IPS-20b (cell line): ENCODE data around the gene MAP2K2.
"Not testable (repeated sequence)": the region's sequence is repeated elsewhere in the genome, so short reads cannot be mapped to it uniquely, and the experiment has no call there.

Experiments used
- H3K27ac ChIP-seq: one replicate; pipeline ENCODE4 v1.5.1; 2013; ENCODE audit warnings: low read length
- H3K27me3 ChIP-seq: 2 replicates; pipeline ENCODE4 v1.6.1; 2013; ENCODE audit warnings: mild to moderate bottlenecking, low read length, inconsistent platforms; ENCODE audit not compliant: insufficient read depth
- H3K36me3 ChIP-seq: 2 replicates; pipeline ENCODE4 v1.6.1; 2013; ENCODE audit warnings: low read depth, mild to moderate bottlenecking, inconsistent platforms, low read length, moderate library complexity; ENCODE audit not compliant: insufficient read depth
- H3K4me1 ChIP-seq: 2 replicates; pipeline ENCODE4 v1.6.1; 2013; ENCODE audit warnings: mild to moderate bottlenecking, control low read depth, inconsistent platforms, low read length, moderate library complexity; ENCODE audit not compliant: insufficient read depth
- H3K4me3 ChIP-seq: 2 replicates; pipeline ENCODE4 v1.5.1; 2013; ENCODE audit warnings: mild to moderate bottlenecking, low read length, inconsistent platforms
- H3K9ac ChIP-seq: 2 replicates; pipeline ENCODE4 v1.6.1; 2013; ENCODE audit warnings: low read depth, mild to moderate bottlenecking, inconsistent platforms, low read length, moderate library complexity
- H3K9me3 ChIP-seq: 2 replicates; pipeline ENCODE4 v1.6.1; 2013; ENCODE audit warnings: mild to moderate bottlenecking, low read depth, low read length, inconsistent platforms; ENCODE audit not compliant: insufficient read depth

MAP2K2 gene

DNA sequence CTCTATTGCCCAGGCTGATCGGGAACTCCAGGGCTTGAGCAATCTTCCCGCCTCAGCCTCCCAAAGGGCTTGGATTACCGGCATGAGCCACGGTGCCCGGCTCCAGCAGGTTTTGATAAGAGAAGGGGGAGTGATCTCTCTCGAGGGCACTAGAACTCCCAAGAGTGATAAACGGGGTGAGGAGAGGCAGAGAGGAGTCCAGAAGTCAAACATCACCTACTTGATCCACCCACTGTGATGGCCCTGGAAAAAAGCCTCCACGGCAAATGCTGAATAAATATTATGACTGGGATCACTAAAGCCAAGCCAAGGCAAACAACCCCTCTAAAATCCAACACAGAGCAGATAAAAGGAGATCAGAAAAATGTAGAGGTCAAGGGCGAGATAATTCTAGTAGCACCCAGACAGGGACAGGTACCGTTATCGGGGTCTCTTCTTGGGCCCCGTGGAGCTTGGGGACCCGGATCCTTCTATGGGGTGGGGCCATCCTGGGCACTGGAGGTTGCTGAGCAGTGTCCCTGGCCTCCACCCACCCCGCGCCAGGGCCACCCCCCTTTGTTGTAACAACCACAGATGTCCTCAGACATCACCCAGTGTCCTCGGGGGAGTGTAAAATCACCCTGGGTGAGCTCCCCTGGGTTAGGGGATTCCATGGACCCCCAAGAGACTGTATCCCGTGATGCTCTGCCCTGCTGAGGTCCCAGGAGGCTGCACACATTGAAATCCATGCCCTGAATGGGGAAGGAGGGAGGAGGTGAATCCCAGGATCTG, 25.8 kb upstream of the MAP2K2 start:
- Histone ChIP-seq H3K4me1 (no peaks in the 10 kb centered on the region), H3K4me3 (no peak overlapping the region), H3K9me3 (no peaks in the 10 kb centered on the region), H3K27ac (no peak overlapping the region), H3K36me3 (no peaks in the 10 kb centered on the region), H3K27me3 (peaks cover 5% of the 10 kb centered on the region), H3K9ac (no peak overlapping the region)

GRCh38 chr19:4144666-4145249, 20.8 kb upstream of the MAP2K2 start:
- peaks cover 5% of the 10 kb centered on the region for H3K27me3 ChIP-seq
- H3K4me3 ChIP-seq = no peak overlapping the region
- H3K4me1 ChIP-seq = no peaks in the 10 kb centered on the region
- no peak overlapping the region for H3K27ac ChIP-seq
- H3K9me3 ChIP-seq = no peaks in the 10 kb centered on the region
- H3K36me3 ChIP-seq = no peaks in the 10 kb centered on the region
- no peak overlapping the region for H3K9ac ChIP-seq

GRCh38 chr19:4142916-4143315, 19.0 kb upstream of the MAP2K2 start:
- not testable (repeated sequence) for H3K36me3 ChIP-seq, H3K4me3 ChIP-seq, H3K27ac ChIP-seq, H3K4me1 ChIP-seq, H3K9me3 ChIP-seq, H3K27me3 ChIP-seq, H3K9ac ChIP-seq

- Histone ChIP-seq H3K9ac (no peak overlapping the region), H3K27me3 (no peaks in the 10 kb centered on the region), H3K4me3 (no peak overlapping the region), H3K9me3 (no peaks in the 10 kb centered on the region), H3K4me1 (no peaks in the 10 kb centered on the region), H3K27ac (no peak overlapping the region), H3K36me3 (no peaks in the 10 kb centered on the region)
Measured at GRCh38 chr19:4140237-4140711, 16.4 kb upstream of the MAP2K2 start.

- Histone ChIP-seq H3K27ac (no peak overlapping the region), H3K4me1 (no peaks in the 10 kb centered on the region), H3K27me3 (no peaks in the 10 kb centered on the region), H3K36me3 (no peaks in the 10 kb centered on the region), H3K9me3 (no peaks in the 10 kb centered on the region), H3K4me3 (no peak overlapping the region), H3K9ac (no peak overlapping the region)
Measured at GRCh38 chr19:4139614-4140236, 15.8 kb upstream of the MAP2K2 start.

- Histone ChIP-seq H3K9ac (no peak overlapping the region), H3K27ac (no peak overlapping the region), H3K4me1 (no peaks in the 10 kb centered on the region), H3K27me3 (peaks cover 4% of the 10 kb centered on the region; the same call in 1 of the 2 replicates), H3K9me3 (no peaks in the 10 kb centered on the region), H3K4me3 (no peak overlapping the region), H3K36me3 (no peaks in the 10 kb centered on the region)
Measured at GRCh38 chr19:4138445-4138844, 14.5 kb upstream of the MAP2K2 start.

DNA sequence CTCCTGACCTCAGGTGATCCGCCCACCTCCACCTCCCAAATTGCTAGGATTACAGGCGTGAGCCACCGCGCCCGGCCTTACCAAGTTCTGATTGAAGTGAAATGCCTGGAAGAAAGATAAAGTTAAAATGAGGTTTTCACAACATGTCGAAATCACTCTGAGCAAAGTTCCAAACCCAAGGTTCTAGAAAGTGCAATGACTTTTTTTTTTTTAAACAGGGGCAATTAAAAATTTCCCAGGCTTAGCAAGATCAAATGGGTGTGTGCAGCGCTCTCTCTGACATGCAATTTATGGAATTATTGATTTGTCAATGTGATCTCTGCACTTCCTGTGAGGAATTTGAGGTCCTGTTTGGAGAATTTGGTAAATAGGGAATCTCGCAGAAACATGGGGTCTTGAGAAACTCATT, 12.8 kb upstream of the MAP2K2 start:
- Histone ChIP-seq H3K36me3 (no peaks in the 10 kb centered on the region), H3K4me3 (no peak overlapping the region), H3K9ac (no peak overlapping the region), H3K4me1 (no peaks in the 10 kb centered on the region), H3K27me3 (peaks cover 4% of the 10 kb centered on the region; the same call in 1 of the 2 replicates), H3K27ac (no peak overlapping the region), H3K9me3 (no peaks in the 10 kb centered on the region)

DNA sequence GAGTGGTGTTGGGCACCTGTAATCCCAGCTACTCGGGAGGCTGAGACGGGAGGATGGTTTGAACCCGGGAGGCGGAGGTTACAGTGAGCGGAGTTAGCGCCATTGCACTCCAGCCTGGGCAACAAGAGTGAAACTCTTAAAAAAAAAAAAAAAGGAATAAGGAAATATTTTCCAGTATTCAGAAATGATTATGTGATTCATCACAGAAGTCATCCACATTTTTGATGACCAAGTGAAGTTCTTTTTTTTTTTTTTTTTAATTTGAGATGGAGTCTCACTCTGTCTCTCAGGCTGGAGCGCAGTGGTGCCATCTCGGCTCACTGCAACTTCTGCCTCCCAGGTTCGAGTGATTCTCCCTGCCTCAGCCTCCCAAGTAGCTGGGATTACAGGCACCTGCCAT, 11.5 kb upstream of the MAP2K2 start:
- H3K4me1 ChIP-seq, H3K36me3 ChIP-seq, H3K9ac ChIP-seq, H3K9me3 ChIP-seq, H3K4me3 ChIP-seq, H3K27ac ChIP-seq, H3K27me3 ChIP-seq: not testable (repeated sequence)

DNA sequence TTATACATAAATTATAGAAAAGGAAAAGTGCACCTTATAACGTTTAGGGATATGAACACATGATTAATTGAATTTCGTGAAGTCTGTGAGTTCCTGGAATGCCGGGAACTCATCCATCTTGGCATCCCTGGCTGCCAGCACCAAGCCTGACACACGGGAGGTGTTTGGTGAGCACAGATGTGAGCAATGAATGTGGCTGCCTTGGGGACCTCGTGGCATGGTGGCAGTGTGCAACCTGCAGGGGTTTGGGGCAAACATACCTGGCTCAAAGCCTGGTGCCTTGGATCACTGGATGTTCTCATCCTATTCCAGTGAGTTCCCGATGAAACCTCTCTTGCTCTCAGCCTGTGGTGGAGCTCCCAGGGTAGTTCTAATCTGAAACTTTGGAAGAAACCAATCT, 10.4 kb upstream of the MAP2K2 start:
- Histone ChIP-seq H3K27ac (no peak overlapping the region), H3K27me3 (peaks cover 4% of the 10 kb centered on the region; the same call in 1 of the 2 replicates), H3K9ac (no peak overlapping the region), H3K4me1 (no peaks in the 10 kb centered on the region), H3K4me3 (no peak overlapping the region), H3K9me3 (no peaks in the 10 kb centered on the region), H3K36me3 (no peaks in the 10 kb centered on the region)

GRCh38 chr19:4130744-4131438, 7.0 kb upstream of the MAP2K2 start:
- Histone ChIP-seq H3K36me3 (no peaks in the 10 kb centered on the region), H3K9me3 (no peaks in the 10 kb centered on the region), H3K27ac (no peak overlapping the region), H3K4me1 (no peaks in the 10 kb centered on the region), H3K4me3 (no peak overlapping the region), H3K9ac (no peak overlapping the region; the same call in 1 of the 2 replicates), H3K27me3 (peaks cover 4% of the 10 kb centered on the region; the same call in 1 of the 2 replicates)

- H3K27me3 ChIP-seq, H3K9ac ChIP-seq, H3K9me3 ChIP-seq, H3K27ac ChIP-seq, H3K4me3 ChIP-seq, H3K36me3 ChIP-seq, H3K4me1 ChIP-seq: not testable (repeated sequence)
Measured at GRCh38 chr19:4129050-4129449, 5.1 kb upstream of the MAP2K2 start.
